Stomach (tissue), 19 donors: ENCODE data around the gene LIPE. TPM values are rescaled to one million over a fixed set of nuclear protein-coding genes. Genes with fewer than 3 reads are reported as not detected.

Experiments used
- DNase-seq, 2 donors: peaks; one replicate each; pipeline versions ENCODE4 v3.0.0 to v3.0.0-alpha.2; 2013 to 2019
- H3K27ac ChIP-seq, 5 donors: fragments of 200-600 bp in 4 of 5; sonication (generic) in 4 of 5; one replicate each; pipeline ENCODE4 v1.5.1; 2013 to 2019; ENCODE audit warnings: mild to moderate bottlenecking in 1 of 5, moderate library complexity in 1 of 5
- H3K27me3 ChIP-seq, 3 donors: fragments of 200-600 bp; sonication (generic); one replicate each; pipeline ENCODE4 v1.5.1; 2017 to 2019; ENCODE audit warnings: mixed run types in 1 of 3
- H3K36me3 ChIP-seq, 4 donors: fragments of 200-600 bp; sonication (generic); 1 replicate in 3 of 4; 2 replicates in 1 of 4; pipeline ENCODE4 v1.5.1; 2016 to 2019
- H3K4me1 ChIP-seq, 4 donors: fragments of 200-600 bp; sonication (generic); one replicate each; pipeline ENCODE4 v1.5.1; 2016 to 2019
- H3K4me3 ChIP-seq, 4 donors: fragments of 200-600 bp; sonication (generic) in 3 of 4; one replicate each; pipeline ENCODE4 v1.5.1; 2016 to 2019; ENCODE audit warnings: mild to moderate bottlenecking in 1 of 4
- H3K9me3 ChIP-seq, 4 donors: fragments of 200-600 bp; sonication (generic); one replicate each; pipeline ENCODE4 v1.5.1; 2016 to 2019
- EP300 ChIP-seq: sonication (generic); formaldehyde crosslinking; IDR thresholded peaks from one replicate; pipeline ENCODE4 v1.6.1; 2017; ENCODE audit warnings: antibody characterized with exemption
- POLR2A ChIP-seq, 4 donors: fragments of 450-650 bp; IDR thresholded peaks; one replicate each; pipeline ENCODE4 v1.6.1; 2016; ENCODE audit warnings: antibody characterized with exemption in 4 of 4, control low read depth in 2 of 4, mild to moderate bottlenecking in 1 of 4, moderate library complexity in 1 of 4
- POLR2AphosphoS5 ChIP-seq, 3 donors: sonication (generic); formaldehyde crosslinking; IDR thresholded peaks; one replicate each; pipeline ENCODE4 v1.6.1; 2016; ENCODE audit warnings: antibody characterized with exemption in 3 of 3
- WGBS, 5 donors: extraction: QIAGEN DNeasy Blood & Tissue Kit in 3 of 5; methylation state at CpG; one replicate each; pipeline versions ENCODE4 v1.1.5 to v1.1.7; 2013 to 2018; 5-methylcytosine and 5-hydroxymethylcytosine counted together
- intact Hi-C: fragments of 100-400 bp; cut with DNase I; formaldehyde crosslinking; loops from one replicate; pipeline ENCODE4 v1.15.1; 2023; ENCODE audit warnings: low total_unique reads
- long read RNA-seq, 10 donors: transcript quantifications; one replicate each; lab custom pipeline, GENCODE V29; 2026
- polyA plus RNA-seq, 3 donors: library from polyadenylated mRNA; stranded (reverse); fragments of 200-250 nt; gene quantifications; one replicate each; pipeline ENCODE4 v1.2.3, GENCODE V29; 2013
- total RNA-seq, 5 donors: library from RNA; depleted of rRNA; stranded (reverse); fragments of >200 nt; gene quantifications; one replicate each; pipeline versions ENCODE4 v1.1.0 to v1.2.3, GENCODE V29; 2014 to 2016
- TF ChIP-seq, protein P1 (sequence below), 7 experiments: fragments of 450-650 bp in 4 of 7; fragments of 200-600 bp in 3 of 7; sonication (generic) in 3 of 7; IDR thresholded peaks; one replicate each; pipeline ENCODE4 v1.5.1; 2016 to 2019; ENCODE audit warnings: antibody characterized with exemption in 7 of 7, control low read depth in 2 of 7, mild to moderate bottlenecking in 1 of 7
- donor health status: healthy with polysubstance abuse.
- donor health status: Bipolar disorder and iron deficiency.
- donor health status: healthy.

LIPE gene, protein sequence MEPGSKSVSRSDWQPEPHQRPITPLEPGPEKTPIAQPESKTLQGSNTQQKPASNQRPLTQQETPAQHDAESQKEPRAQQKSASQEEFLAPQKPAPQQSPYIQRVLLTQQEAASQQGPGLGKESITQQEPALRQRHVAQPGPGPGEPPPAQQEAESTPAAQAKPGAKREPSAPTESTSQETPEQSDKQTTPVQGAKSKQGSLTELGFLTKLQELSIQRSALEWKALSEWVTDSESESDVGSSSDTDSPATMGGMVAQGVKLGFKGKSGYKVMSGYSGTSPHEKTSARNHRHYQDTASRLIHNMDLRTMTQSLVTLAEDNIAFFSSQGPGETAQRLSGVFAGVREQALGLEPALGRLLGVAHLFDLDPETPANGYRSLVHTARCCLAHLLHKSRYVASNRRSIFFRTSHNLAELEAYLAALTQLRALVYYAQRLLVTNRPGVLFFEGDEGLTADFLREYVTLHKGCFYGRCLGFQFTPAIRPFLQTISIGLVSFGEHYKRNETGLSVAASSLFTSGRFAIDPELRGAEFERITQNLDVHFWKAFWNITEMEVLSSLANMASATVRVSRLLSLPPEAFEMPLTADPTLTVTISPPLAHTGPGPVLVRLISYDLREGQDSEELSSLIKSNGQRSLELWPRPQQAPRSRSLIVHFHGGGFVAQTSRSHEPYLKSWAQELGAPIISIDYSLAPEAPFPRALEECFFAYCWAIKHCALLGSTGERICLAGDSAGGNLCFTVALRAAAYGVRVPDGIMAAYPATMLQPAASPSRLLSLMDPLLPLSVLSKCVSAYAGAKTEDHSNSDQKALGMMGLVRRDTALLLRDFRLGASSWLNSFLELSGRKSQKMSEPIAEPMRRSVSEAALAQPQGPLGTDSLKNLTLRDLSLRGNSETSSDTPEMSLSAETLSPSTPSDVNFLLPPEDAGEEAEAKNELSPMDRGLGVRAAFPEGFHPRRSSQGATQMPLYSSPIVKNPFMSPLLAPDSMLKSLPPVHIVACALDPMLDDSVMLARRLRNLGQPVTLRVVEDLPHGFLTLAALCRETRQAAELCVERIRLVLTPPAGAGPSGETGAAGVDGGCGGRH
- total RNA-seq (100 to 1,000 TPM in 1 of 5 donors, 10 to 100 TPM in 2, 1 to 10 TPM in 2; 3.1 to 139 (median 13.6) TPM), polyA plus RNA-seq (10 to 100 TPM in 1 of 3 donors, 1 to 10 TPM in 2; 7.3 to 15.7 (median 7.5) TPM)
- long read RNA-seq, donor 1: 0 reads
- long read RNA-seq, donor 2: 0 reads
- long read RNA-seq, donor 3: 0 reads
- long read RNA-seq, donor 4: 0 reads
- long read RNA-seq, donor 5: 0 reads
- long read RNA-seq, donor 6: 0 reads
- long read RNA-seq, donor 7, partial matches to known transcripts: 0 of 1 reads
- long read RNA-seq, donor 7, other reads (novel, unspliced or antisense): 0 of 1 reads
- long read RNA-seq, donor 8: 0 reads
- long read RNA-seq, donor 9, partial matches to known transcripts: 0 of 5 reads
- long read RNA-seq, donor 9, other reads (novel, unspliced or antisense): 5 of 5 reads
- long read RNA-seq, donor 10: 0 reads

DNA sequence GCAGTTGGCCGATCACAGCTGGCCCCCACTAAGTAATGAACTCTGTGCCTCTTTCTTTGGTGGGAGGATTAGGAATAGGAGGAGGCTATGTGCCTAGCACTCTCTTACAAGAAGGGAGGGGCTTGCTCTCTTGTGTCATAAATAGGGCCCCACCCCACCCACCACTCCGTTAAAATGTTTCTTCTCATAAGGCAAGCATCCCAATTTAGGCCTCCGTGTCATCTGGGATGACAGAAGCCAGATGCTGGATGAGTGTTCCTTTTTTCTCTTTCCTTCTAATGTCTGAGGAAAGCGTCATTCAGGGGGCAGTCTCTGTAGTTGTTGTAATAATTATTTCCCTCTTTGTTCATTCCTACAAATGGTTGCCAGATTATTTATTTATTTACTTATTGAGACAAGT, at the start of gene LIPE:
Gene LIPE, minus strand, starts transcription at position 76 of the 400 bp plus-strand sequence. CDS start 239 bp downstream, outside the sequence.
- Histone ChIP-seq H3K27ac (no peak within 1 kb of the TSS), H3K4me1 (peaks cover 13 to 30% (median 22%) of the 10 kb centered on the region in 4 donors), H3K9me3 (no peaks in the 10 kb centered on the region), H3K27me3 (peaks cover 0 to 20% (median 0%) of the 10 kb centered on the region in 3 donors), H3K36me3 (peaks cover 0 to 51% (median 21%) of the 10 kb centered on the region in 4 donors), H3K4me3 (no peak within 1 kb of the TSS)
- DNase-seq: peak in 1 of 2 donors; percentile 87
- TF ChIP-seq POLR2AphosphoS5 (IDR thresholded peaks at IDR 0.05) (no peak), EP300 (no peak), POLR2A (IDR thresholded peaks at IDR 0.05) (no peak)
- TF ChIP-seq, protein P1, sequence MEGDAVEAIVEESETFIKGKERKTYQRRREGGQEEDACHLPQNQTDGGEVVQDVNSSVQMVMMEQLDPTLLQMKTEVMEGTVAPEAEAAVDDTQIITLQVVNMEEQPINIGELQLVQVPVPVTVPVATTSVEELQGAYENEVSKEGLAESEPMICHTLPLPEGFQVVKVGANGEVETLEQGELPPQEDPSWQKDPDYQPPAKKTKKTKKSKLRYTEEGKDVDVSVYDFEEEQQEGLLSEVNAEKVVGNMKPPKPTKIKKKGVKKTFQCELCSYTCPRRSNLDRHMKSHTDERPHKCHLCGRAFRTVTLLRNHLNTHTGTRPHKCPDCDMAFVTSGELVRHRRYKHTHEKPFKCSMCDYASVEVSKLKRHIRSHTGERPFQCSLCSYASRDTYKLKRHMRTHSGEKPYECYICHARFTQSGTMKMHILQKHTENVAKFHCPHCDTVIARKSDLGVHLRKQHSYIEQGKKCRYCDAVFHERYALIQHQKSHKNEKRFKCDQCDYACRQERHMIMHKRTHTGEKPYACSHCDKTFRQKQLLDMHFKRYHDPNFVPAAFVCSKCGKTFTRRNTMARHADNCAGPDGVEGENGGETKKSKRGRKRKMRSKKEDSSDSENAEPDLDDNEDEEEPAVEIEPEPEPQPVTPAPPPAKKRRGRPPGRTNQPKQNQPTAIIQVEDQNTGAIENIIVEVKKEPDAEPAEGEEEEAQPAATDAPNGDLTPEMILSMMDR (IDR thresholded peaks at IDR 0.05): no peak
- 52 to 81% (median 75%) methylated on average over 4 of the region's 4 CpGs for WGBS, 5 donors
- intact Hi-C loops: no loop called here

DNA sequence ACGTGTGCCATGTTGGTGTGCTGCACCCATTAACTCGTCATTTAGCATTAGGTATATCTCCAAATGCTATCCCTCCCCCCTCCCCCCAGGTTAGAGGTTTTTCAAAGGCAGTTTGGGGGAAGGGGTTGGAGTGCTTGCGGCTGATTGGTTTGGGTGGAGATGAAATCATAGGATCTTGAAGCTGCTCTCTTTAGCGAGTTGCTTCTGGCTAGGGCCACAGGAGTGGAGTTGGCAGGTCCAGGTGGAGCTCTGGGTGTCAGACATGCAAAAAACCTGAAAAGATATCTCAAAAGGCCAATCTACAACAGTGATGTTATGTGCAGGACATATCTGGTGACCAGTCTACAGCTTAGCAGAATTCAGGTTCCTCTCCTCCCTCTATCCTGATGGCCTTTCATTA, 48.2 kb upstream of the LIPE start:
- H3K27ac ChIP-seq: no peak overlapping the region
- intact Hi-C loops: no loop called here
- H3K36me3 ChIP-seq: no peaks in the 10 kb centered on the region
- TF ChIP-seq, protein P1 (IDR thresholded peaks at IDR 0.05): no peak
- TF ChIP-seq EP300: no peak
- no peak for TF ChIP-seq POLR2A (IDR thresholded peaks at IDR 0.05)
- TF ChIP-seq POLR2AphosphoS5 (IDR thresholded peaks at IDR 0.05): no peak
- no peaks in the 10 kb centered on the region for H3K9me3 ChIP-seq
- 69 to 82% (median 78%) methylated on average over 3 to 4 of the region's 4 CpGs for WGBS, 5 donors
- H3K4me3 ChIP-seq: no peak overlapping the region
- H3K4me1 ChIP-seq: peaks cover 0 to 6% (median 3%) of the 10 kb centered on the region in 4 donors
- DNase-seq: no peak
- H3K27me3 ChIP-seq: no peaks in the 10 kb centered on the region

DNA sequence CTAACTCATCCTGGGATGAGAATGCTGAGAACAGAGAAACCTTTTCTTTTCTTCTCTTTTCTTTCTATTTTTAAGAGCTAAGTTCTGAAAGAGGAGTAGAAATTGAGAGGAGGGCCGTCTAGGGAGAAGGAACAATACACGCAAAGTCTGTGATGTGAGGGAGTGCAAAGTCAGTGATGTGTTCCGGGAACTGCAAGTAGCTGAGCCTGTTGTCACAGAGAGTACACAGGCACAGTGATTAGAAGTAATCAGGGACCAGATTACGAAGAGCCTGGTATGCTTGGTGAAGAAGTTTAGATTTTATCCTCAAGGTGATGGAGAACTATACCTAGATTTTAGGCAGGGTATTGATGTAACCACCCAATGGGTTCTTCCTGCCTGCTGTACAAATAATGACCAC, 47.6 kb upstream of the LIPE start:
- Histone ChIP-seq H3K9me3 (no peaks in the 10 kb centered on the region), H3K27ac (no peak overlapping the region), H3K4me3 (no peak overlapping the region), H3K27me3 (no peaks in the 10 kb centered on the region), H3K36me3 (no peaks in the 10 kb centered on the region), H3K4me1 (peaks cover 0 to under 1% (median 0%) of the 10 kb centered on the region in 4 donors)
- DNase-seq: no peak
- WGBS, 5 donors: 49 to 66% (median 63%) methylated on average over 4 of the region's 4 CpGs
- no peak for TF ChIP-seq POLR2AphosphoS5 (IDR thresholded peaks at IDR 0.05)
- TF ChIP-seq EP300: no peak
- TF ChIP-seq POLR2A (IDR thresholded peaks at IDR 0.05): no peak
- TF ChIP-seq, protein P1 (IDR thresholded peaks at IDR 0.05): no peak
- intact Hi-C loops: no loop called here
